ENCODE measurements around the gene ZSCAN29.
"Not testable (repeated sequence)": the region's sequence is repeated elsewhere in the genome, so short reads cannot be mapped to it uniquely, and the experiment has no call there.

The ZSCAN29 gene

DNA sequence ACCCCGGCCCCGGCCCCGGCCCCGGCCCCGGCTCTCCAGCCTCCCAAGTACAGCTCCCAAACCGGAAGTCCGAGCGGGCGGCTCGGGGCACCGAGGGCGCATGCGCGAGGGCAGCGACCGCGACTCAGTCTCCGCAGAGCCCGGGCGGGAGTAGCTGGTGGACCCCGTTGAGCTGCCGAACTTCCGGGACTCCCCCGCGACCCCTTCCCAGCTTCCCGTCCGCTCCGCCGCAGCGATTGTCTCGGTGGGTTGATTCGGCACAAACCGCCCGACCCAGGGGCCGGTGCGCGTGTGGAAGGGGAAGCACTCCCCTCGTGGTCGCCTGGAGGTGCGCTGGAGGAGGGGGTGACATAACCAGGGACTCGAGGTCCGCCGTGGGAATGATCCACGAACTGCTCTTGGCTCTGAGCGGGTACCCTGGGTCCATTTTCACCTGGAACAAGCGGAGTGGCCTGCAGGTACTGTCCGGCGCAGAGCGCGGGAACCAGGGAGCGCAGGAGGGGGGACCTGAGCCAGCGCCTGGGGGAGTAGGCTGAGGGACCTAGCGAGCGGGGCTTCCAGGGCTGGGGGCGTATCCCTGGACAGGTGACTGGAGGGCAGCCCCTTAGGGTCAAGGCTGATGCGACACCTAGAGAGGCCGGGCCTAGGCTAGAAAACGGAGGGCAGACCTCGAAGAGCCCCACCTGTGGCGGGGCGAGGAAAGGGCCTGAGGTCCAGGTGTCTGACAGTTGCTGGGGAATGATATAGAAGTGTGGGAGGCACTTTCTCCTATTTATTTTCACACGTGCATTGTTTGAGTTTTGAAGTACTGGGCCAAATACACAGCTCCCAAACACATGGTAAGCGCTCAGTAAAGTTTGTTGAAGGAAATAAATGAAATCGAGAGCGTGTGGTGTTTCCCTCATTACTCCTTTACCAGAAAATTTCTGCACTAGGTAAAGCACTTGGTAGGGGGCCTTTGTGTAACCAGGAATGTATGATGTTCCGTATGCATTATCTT is at the start of gene ZSCAN29, which contains the start of gene TUBGCP4:
ZSCAN29 (minus strand) TSS at position 69 of the 1,000 bp plus-strand sequence. CDS start 1,130 bp downstream, outside the sequence.
TUBGCP4 (plus strand) TSS at position 127 of the 1,000 bp plus-strand sequence; CDS start at position 381, 254 bp downstream.
- peak; percentile 79 for DNase-seq

DNA sequence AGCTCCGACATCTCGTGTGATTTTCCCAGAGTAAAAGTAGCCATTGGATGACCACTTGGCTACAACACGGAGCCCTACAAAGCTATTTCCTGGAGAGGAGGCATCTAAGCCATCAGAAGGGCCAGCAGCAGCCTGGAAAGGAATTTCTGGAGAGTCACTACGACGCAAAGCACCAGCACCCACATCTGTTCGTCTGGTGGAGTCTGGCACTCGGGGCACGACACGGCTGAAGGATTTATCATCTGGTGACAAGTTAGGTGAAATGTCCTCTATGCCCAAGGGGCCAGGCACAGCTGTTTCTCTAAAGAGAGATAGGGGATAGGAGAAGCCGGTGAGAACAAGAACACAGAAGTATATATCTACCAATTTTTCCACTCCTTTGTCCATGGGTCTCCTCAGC is 49.6 kb upstream of the ZSCAN29 start:
- no peak for DNase-seq

DNA sequence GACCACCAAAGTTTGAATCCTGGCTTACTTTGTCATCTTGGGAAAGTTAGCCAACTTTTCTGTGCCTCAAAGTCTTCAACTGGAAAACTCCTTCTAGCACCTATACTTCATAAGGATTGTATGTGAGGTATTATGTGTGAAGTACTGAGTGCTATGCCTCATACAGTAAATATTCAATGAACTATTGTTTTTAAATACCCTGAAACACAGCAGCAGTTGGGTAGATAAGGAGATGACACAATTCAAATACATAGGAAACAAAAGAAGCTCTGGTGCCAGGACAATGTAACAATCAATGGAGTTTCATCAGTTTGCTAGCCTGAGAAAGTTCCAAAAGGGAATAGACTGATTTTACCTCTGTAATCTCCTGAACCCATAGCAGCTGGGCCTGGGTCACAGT is 43.4 kb upstream of the ZSCAN29 start:
- DNase-seq, result no peak

DNA sequence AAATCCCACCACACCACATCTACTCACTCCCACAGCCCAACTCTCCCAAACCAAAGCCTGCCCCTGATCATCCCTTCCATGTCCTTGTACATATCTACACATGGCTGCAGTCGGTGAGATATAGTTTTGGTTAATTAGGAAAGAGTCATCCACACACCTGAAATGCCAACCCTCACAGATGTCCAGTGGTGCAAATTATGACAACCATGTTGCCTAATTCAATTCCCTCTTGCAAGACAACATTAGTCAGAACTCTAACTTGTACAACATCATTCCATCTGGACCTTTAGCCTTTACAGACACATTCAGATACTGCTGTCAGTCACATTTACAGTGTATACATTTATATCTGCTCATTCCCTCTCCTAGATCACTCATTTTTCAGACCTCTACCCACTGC is 41.3 kb upstream of the ZSCAN29 start:
- no peak for DNase-seq

DNA sequence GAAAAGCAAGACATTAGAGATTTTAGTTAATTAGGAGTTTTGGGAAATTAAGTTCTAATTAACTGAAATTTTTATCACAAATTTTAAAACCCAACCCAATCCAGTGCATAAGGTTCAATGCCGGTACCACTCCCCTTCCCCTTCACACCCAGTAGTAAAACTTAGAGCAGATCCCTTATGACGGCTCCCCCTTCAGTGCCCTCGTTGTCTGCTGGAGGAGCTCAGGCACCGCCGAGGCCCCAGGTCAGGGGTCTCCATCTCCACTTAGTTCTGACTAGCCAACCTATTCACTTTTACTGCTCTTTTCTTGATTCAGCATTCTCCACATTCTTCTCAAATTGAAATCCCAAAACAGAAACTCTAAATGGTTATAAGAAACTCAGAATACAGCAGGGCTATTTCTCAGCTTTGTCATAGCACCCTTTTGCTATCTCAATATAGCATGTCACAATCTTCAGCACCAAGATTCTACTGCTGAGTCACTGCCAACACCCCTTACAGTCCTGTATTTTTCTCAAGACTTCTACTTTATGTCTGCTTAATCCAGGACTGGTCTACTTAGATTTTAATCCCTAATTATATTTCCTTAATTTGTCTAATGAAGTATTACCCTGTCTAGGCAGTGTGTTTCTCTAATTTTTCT is 39.9 kb upstream of the ZSCAN29 start:
- no peak for DNase-seq

DNA sequence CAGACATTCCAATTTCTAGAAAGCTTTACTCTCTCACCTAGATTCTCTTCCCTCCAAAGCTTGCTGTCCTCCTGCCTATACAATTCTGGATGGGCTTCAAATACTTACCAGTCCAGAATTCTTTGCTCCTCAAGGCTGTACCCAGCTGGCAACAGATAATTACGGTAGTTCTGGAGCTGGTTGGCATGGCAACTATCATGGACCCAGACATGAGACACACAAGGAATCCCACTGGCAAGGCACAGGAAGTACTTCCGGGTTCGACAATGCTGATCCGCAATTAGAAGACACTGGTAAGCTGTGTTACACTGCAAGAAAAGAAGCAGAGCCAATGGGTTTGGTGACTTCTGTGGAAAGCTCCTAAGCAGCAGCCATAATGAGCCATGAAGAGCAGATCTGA is 37.9 kb upstream of the ZSCAN29 start:
- no peak for DNase-seq

DNA sequence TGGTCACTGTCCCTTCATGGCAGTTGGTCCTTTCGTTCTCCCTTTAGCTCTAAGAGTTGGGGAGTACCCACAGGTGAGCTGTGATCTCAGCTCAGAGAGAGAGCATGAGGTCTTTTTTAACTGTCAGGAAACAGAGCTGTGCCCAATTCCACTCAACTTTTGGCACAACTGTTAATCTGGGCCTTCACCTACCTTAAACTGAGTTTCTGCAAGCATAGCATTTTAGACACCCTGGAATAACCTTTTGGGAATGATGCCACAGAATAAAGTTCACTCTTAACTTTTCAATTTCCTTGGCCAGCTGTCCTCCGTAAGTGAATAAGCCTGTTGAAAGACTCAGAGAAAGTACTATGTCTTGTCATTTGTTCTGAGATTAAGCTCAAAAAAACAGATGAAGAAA is 36.0 kb upstream of the ZSCAN29 start:
- DNase-seq, result no peak

DNA sequence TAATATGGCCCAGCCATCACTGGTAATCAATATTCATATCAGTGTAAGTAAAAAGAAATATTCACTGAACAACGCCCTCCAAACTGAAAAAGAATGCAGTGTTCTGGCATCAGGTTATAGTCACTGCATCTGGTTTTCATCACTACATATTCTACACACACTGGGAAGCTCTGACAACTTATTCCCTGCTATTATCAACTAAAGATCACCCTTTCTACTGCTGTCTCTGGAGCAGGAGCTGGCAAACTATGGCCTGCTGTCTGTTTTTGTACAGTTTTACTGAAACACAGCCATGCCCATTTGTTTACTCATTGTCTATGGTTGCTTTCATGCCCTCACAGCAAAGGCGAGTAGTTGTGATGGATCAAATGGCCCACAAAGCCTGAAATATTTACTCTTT is 35.3 kb upstream of the ZSCAN29 start:
- DNase-seq, result no peak

DNA sequence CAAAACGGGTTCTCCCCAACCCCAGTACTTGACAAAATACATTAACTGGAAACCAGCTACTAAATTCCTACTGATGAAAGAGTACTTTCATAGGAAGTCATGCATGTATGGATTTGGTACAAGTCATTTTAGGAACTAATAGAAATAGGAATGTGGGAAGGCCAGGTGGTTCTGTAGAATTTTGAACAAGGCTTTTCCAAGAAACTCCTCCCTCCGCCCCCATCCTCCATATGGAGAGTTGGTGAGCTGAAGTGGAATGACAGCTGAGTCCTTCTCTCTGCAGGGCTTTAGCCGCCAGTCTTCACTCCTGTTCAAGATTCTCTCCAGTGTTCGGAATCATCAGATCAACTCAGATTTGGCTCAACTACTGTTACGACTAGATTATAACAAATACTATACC is 33.3 kb upstream of the ZSCAN29 start:
- no peak for DNase-seq

DNA sequence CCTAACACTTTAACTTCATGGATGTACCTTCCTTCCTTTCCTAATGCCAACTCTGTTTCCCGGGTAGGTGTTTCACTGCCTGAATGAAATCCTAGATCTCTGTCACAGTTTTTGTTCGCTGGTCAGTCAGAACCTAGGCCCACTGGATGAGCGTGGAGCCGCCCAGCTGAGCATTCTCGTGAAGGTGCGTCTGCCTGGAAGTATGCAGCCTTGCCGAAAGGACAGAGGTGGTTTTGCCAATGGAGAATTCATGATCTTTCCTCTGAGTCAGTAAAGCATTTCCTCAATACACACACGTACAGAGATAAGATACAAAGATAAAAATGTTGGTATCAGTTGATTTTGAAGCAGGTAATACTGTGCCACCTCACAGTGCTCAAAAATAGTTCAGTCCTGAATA is 32.8 kb upstream of the ZSCAN29 start:
- no peak for DNase-seq

DNA sequence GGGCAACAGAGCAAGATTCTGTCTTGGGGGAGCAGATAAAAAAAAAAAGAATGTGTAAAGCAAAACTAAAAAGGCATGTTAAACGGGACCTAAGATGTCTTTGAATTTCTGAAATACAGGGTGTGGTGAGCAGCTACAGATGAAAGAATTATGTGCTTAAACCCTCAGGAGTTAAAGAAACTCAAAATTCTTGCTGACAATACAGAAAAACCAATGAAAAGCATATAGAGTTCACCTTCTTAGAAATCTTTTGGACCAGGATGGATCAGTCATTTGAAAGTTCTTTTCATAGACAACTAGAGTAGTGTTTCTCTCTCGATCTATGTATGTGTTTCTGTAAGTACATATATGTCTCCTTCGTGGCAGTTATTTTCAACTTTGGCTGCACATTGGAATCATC is 31.4 kb upstream of the ZSCAN29 start:
- DNase-seq, result no peak

DNA sequence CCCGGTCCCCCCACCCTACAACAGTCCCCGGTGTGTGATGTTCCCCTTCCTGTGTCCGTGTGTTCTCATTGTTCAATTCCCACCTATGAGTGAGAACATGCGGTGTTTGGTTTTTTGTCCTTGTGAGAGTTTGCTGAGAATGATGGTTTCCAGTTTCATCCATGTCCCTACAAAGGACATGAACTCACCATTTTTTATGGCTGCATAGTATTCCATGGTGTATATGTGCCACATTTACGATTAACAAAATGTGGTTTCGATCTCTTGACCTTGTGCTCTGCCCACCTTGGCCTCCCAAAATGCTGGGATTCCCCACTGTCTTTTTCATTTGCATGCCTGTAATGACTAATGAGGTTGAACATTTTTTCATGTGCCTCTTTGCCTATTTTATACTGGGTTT is 22.7 kb upstream of the ZSCAN29 start:
- DNase-seq, result not testable (repeated sequence)

DNA sequence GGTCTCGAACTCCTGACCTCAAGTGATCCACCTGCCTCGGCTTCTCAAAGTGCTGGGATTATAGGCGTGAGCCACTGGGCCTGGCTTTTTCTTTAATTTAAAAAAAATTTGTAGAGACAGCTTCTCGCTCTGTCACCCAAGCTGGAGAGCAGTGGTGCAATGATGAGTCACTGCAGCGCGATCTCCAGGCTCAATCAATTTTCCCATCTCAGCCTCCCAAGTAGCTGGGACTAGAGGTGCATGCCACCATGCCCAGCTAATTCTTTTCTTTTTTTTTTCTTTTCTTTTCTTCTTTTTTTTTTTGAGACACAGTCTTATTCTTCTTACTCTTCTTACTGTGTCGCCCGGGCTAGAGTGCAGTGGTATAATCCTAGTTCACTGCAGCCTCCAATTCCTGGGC is 19.9 kb upstream of the ZSCAN29 start:
- no peak for DNase-seq

DNA sequence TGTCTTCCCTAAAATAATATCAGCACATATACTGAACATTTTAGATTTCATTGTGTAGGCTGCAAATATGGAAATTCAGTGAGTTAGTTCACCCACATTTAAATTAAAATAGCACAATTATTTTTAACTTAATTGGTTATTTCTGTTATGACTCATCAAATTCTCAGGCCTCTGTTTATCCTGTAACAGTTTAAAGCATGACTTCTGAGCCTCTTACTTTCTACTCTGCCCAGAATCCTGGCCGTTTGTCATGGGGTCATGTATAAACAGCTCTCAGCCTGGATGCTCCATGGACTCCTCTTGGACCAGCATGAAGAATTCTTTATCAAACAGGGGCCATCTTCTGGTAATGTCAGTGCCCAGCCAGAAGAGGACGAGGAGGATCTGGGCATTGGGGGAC is 12.2 kb upstream of the ZSCAN29 start:
- DNase-seq, result no peak

DNA sequence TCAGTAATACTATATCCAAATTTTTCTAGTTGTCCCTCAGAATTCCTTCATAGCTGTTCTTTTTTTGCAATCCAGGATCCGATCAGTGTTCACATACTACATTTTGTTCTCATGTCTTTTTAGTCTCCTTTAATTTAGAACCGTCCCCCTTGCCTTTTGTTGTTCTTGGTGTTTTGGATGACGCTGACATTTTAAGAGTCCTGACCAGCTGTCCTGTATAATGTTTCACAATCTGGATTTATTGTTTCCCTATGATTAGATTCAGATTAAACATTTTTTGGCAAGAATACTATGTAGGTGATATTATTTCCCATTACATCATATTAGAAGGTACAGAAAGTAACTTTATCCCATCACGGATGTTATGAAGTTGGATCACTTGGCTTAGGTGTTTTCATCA is 11.5 kb upstream of the ZSCAN29 start:
- no peak for DNase-seq

DNA sequence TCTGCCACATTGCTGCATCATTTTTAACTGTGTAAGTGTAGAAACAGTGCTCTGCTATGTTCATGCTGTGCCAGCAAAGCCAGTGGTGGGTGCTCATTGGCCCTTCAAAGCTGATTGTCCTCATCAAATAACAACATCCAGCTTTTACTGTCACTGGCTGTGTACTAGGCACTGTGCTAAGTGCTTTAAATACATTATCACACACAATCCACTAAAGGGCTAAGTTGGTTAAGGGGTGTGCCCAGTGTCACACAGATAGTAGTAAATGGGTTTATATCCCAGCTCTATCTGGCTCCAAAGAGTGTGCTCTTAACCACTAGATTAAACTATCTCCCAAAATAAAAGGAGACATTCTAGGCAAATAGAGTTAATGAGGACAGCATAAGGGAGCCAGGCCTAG is 7.8 kb upstream of the ZSCAN29 start:
- DNase-seq, result no peak

DNA sequence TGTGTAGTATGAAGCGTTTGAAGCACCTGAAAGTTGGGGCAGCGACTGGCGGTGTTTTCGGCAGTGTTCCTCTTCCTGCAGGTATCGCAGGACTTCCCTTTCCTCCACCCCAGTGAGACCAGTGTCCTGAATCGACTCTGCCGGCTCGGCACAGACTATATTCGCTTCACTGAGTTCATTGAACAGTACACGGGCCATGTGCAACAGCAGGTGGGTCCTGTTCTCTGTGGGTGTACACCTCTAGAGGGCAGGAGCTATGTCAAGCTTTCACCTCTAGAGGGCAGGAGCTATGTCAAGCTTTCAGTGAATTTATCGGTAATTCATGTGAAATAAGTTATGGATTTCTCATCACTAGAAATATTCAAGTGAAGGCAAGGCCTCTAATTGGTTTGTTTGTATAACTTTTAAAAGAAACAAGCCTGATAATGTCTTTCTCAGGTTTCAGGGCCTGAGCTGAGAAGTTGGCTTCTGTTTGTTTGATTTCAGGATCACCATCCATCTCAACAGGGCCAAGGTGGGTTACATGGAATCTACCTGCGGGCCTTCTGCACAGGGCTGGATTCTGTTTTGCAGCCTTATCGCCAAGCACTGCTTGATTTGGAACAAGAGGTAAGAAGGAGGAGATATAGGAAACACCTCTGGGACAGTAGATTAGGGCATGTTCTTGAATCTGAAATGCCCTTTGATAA is 5.3 kb upstream of the ZSCAN29 start:
- peak; percentile 42 for DNase-seq

DNA sequence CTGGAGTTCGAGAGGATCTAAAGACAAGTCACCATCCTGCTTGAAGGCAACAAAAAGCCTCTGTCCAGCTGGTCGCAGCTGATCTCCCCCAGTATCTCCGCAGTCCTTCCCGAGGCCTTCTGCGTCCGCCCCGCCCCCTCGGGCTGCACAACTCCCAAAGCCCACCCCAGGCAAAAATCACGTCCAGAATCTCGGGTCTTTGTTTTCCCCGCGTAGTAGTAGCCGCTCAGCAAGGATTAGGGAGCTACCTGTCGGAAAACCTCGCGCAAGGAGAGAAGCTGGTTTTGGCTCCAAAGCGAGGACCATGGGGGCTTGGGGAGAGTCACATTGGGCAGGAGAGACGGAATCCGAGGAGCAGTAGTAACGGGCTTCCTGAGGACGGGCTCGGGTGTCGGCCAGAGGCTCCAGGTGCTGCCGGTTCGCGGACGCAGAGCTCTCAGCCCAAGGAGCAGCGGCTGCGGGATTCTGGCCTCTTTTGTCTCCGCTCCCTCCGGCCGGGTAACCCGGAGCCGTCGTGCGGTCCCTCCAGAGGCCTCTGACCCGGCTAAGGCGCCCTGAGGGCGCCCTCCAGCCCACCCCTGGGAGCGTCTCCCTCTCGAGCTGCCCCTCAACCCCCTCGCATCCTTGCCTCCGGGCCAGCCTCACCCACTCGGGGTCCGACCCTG is 401 bp downstream of the ZSCAN29 start:
- peak; percentile 5 for DNase-seq

DNA sequence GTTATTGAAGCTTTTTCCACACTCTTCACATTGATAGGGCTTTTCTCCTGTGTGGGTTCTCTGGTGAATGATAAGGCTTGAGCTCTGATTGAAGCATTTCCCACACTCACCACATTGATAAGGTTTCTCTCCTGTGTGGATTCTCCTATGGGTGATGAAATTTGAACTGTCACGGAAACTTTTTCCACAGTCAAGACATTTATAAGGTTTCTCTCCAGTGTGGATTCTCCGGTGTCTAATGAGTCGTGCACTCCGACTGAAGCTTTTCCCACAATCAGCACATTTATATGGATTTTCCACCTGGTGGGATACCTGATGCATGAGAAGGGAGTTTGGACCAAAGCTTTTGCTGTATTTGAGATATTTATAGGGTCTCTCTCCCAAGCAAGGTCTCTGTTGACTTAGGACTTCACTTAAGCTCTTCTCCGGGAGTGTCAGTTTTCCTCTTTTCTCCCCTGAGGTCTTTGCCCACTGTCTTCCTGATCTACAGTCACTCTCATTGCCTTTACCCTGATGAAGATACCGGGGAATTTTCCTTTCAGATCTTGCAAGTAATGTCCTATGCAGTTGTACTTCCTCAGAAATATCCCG is 9.4 kb downstream of the ZSCAN29 start:
- no peak for DNase-seq

DNA sequence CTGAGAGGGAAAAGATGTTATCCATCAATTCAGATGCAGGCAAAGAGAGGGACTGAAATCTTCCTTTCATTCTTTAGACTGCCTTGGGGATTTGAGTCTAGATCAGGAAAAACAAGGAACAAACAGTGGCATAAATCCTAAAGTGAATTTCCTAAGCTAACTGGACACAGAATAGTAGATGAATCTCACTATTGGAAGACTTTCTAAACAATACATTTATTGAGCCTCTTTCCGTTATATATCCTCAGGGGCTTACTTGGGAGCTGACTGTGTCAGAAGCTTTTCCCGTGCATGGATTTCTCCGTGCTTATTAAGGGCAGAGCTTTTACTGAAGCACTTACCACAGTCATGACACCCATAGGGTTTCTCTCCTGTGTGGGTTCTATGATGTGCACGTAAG is 10.0 kb downstream of the ZSCAN29 start:
- DNase-seq, result no peak

DNA sequence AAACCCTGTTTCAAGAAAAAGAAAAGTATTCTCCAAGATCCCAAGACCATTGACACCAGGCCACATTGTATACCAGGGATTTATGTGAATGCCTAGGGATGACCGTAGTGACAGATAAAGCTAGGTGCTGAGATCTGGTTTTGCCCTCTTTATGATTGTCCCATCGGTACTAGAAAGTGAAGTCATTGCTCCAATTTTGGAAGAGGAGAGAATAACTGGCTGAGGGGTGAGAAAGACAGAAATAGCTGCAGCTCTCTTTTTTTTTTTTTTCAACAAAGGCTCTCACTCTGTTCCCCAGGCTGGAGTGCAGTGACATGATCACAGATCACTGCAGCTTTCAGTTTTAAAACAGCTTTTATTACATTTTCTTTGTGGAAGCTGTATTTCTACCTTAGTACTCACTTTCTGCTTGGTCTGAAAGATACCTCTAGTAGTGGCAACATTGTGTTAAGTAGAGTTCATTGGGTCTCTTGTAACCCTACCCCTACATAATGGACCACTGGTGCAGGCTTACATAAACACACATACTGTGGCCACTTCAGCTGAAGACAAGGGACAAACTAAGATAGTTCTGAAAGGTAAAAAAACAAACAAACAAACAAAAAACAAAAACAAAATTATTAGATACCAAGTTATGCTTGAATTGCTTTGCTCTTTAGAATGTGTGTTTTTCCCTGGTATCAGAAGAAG is 18.0 kb downstream of the ZSCAN29 start:
- DNase-seq, result no peak

DNA sequence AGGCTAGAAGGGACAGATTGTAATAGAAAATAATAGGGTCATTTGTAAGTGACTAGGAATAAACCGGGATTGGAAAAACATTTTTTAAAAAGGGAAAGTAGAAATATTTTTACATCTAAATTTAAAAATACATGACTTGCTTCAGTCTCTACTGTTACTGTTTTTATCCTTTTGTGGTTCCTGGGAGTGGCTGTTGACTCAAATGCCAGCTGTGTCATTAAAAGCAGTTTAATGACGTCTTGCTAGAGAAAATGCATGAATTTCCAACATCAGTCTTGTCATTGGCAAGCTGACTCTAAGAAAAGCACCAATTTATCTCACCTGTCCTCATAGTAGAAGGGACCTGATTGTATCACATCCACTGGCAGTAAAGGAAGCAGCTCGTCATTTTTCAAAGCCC is 23.7 kb downstream of the ZSCAN29 start:
- DNase-seq, result no peak

Measured in CD4-positive, alpha-beta T cell treated with Interleukin-17A for 4 hours (primary cell).